Liver (tissue), 9 donors: ENCODE results near the gene MVB12B. TPM values are rescaled to one million over a fixed set of nuclear protein-coding genes. Genes with fewer than 3 reads are reported as not detected.

ENCODE experiments used
- DNase-seq: peaks from one replicate; pipeline ENCODE4 v3.0.0-alpha.2; 2017; ENCODE audit warnings: low spot score
- H3K27ac ChIP-seq, 2 donors: one replicate each; pipeline ENCODE4 v1.7.0; 2013; ENCODE audit warnings: inconsistent platforms in 2 of 2, low read length in 2 of 2, control low read depth in 1 of 2, low read depth in 1 of 2, mild to moderate bottlenecking in 1 of 2
- H3K27me3 ChIP-seq, 4 donors: one replicate each; pipeline versions ENCODE4 v1.6.1 to v1.7.0; 2013; ENCODE audit warnings: low read length in 3 of 4, inconsistent platforms in 1 of 4, mild to moderate bottlenecking in 1 of 4, moderate library complexity in 1 of 4; ENCODE audit not compliant: control insufficient read depth in 4 of 4, insufficient read depth in 4 of 4
- H3K36me3 ChIP-seq, 4 donors: one replicate each; pipeline versions ENCODE4 v1.6.1 to v1.7.0; 2013; ENCODE audit warnings: low read length in 3 of 4, mild to moderate bottlenecking in 3 of 4, low read depth in 1 of 4, moderate library complexity in 1 of 4; ENCODE audit not compliant: control insufficient read depth in 4 of 4, insufficient read depth in 3 of 4
- H3K4me1 ChIP-seq, 4 donors: one replicate each; pipeline versions ENCODE4 v1.6.1 to v1.7.0; 2013; ENCODE audit warnings: low read length in 3 of 4, mild to moderate bottlenecking in 3 of 4, moderate library complexity in 1 of 4; ENCODE audit not compliant: control insufficient read depth in 4 of 4, insufficient read depth in 4 of 4
- H3K4me3 ChIP-seq, 3 donors: one replicate each; pipeline versions ENCODE4 v1.6.1 to v1.7.0; 2013; ENCODE audit warnings: low read length in 3 of 3, control low read depth in 1 of 3, low read depth in 1 of 3, mild to moderate bottlenecking in 1 of 3
- H3K9ac ChIP-seq, 2 donors: one replicate each; pipeline ENCODE4 v1.7.0; 2013; ENCODE audit warnings: low read length in 2 of 2, mild to moderate bottlenecking in 2 of 2, moderate library complexity in 2 of 2, control low read depth in 1 of 2, low read depth in 1 of 2
- H3K9me3 ChIP-seq, 4 donors: one replicate each; pipeline versions ENCODE4 v1.6.1 to v1.7.0; 2013; ENCODE audit warnings: low read length in 3 of 4; ENCODE audit not compliant: control insufficient read depth in 4 of 4
- ATF3 ChIP-seq: IDR thresholded peaks from 2 replicates; pipeline ENCODE4 v1.6.1; 2016; ENCODE audit warnings: antibody characterized with exemption
- CTCF ChIP-seq: fragments of 150-350 bp; IDR thresholded peaks from 2 replicates; pipeline ENCODE4 v1.5.1; 2017; ENCODE audit warnings: improper control_type of control experiment, low read depth, low read length; ENCODE audit not compliant: missing input control
- FOXA1 ChIP-seq: IDR thresholded peaks from 2 replicates; pipeline ENCODE4 v1.6.1; 2016; ENCODE audit warnings: antibody characterized with exemption
- FOXA2 ChIP-seq: IDR thresholded peaks from 2 replicates; pipeline ENCODE4 v1.6.1; 2016; ENCODE audit warnings: antibody characterized with exemption
- GABPA ChIP-seq, 2 donors: IDR thresholded peaks in 1 of 2; conservative IDR thresholded peaks in 1 of 2; 2 replicates each; pipeline ENCODE4 v1.6.1; 2016; ENCODE audit warnings: antibody characterized with exemption in 2 of 2, mild to moderate bottlenecking in 1 of 2, moderate library complexity in 1 of 2
- HNF4A ChIP-seq, 2 donors: conservative IDR thresholded peaks; 2 replicates each; pipeline ENCODE4 v1.6.1; 2016; ENCODE audit warnings: antibody characterized with exemption in 2 of 2, mild to moderate bottlenecking in 2 of 2
- HNF4G ChIP-seq: IDR thresholded peaks from 2 replicates; pipeline ENCODE4 v1.6.1; 2016; ENCODE audit warnings: antibody characterized with exemption
- JUND ChIP-seq, 2 donors: IDR thresholded peaks; 2 replicates each; pipeline ENCODE4 v1.6.1; 2016; ENCODE audit warnings: antibody characterized with exemption in 2 of 2
- MAX ChIP-seq: IDR thresholded peaks from 2 replicates; pipeline ENCODE4 v1.6.1; 2016; ENCODE audit warnings: antibody characterized with exemption
- NR2F2 ChIP-seq: IDR thresholded peaks from 2 replicates; pipeline ENCODE4 v1.6.1; 2016; ENCODE audit warnings: antibody characterized with exemption
- RAD21 ChIP-seq, 2 donors: IDR thresholded peaks; 2 replicates each; pipeline ENCODE4 v1.6.1; 2016; ENCODE audit warnings: antibody characterized with exemption in 2 of 2, mild to moderate bottlenecking in 2 of 2
- RXRA ChIP-seq, 2 donors: IDR thresholded peaks; 2 replicates each; pipeline ENCODE4 v1.6.1; 2017 to 2018; ENCODE audit warnings: antibody characterized with exemption in 2 of 2, mild to moderate bottlenecking in 1 of 2
- SP1 ChIP-seq: IDR thresholded peaks from 2 replicates; pipeline ENCODE4 v1.6.1; 2018; ENCODE audit warnings: antibody characterized with exemption, mild to moderate bottlenecking
- TAF1 ChIP-seq: conservative IDR thresholded peaks from 2 replicates; pipeline ENCODE4 v1.6.1; 2016; ENCODE audit warnings: antibody characterized with exemption, mild to moderate bottlenecking
- ZBTB33 ChIP-seq: IDR thresholded peaks from 2 replicates; pipeline ENCODE4 v1.6.1; 2016; ENCODE audit warnings: antibody characterized with exemption
- WGBS: extraction: QIAGEN DNeasy Blood & Tissue Kit; methylation state at CpG from one replicate; pipeline ENCODE4 v1.1.7; 2013; 5-methylcytosine and 5-hydroxymethylcytosine counted together
- polyA plus RNA-seq, 2 donors: library from polyadenylated mRNA; stranded (reverse) in 1 of 2; unstranded in 1 of 2; fragments of 200-250 nt in 1 of 2; fragments of >200 nt in 1 of 2; fragmentation: Nextera tagmentation in 1 of 2; extraction: Ambion mirVana in 1 of 2; gene quantifications; one replicate each; pipeline versions ENCODE4 v1.2.1 to v1.2.3, GENCODE V29; 2013 to 2015
- total RNA-seq, 2 donors: library from RNA; depleted of rRNA; stranded (reverse); fragments of >200 nt; gene quantifications; one replicate each; pipeline ENCODE4 v1.2.3, GENCODE V29; 2014
- donor health status: healthy.
- donor health status: healthy.
- donor health status: healthy.
- donor health status: healthy.
- donor health status: healthy.

MVB12B gene
- total and polyA plus RNA-seq, 4 donors: 5.3 to 12.4 (median 8.4) TPM

- Histone ChIP-seq H3K27ac (no peak overlapping the region), H3K9me3 (no peaks in the 10 kb centered on the region), H3K9ac (no peak overlapping the region), H3K4me1 (peaks cover 0 to 3% (median 0%) of the 10 kb centered on the region in 4 donors), H3K36me3 (no peaks in the 10 kb centered on the region), H3K4me3 (no peak overlapping the region), H3K27me3 (peaks cover 0 to 6% (median 3%) of the 10 kb centered on the region in 4 donors)
- no peak for TF ChIP-seq RXRA (IDR thresholded peaks at IDR 0.05)
- TF ChIP-seq TAF1: no peak
- TF ChIP-seq FOXA1: no peak
- TF ChIP-seq NR2F2: no peak
- 63% methylated on average over 6 of the region's 6 CpGs for WGBS
- DNase-seq: no peak
These were observed 183.9 kb downstream of the MVB12B start for GRCh38 chr9:126510564-126510963.

GRCh38 chr9:126511411-126511810 is 184.8 kb downstream of the MVB12B start:
- Histone ChIP-seq H3K27ac (no peak overlapping the region), H3K36me3 (no peaks in the 10 kb centered on the region), H3K27me3 (peaks cover 0 to 11% (median 3%) of the 10 kb centered on the region in 4 donors), H3K4me3 (no peak overlapping the region), H3K9me3 (no peaks in the 10 kb centered on the region), H3K9ac (no peak overlapping the region), H3K4me1 (peaks cover 0 to 3% (median 0%) of the 10 kb centered on the region in 4 donors)
- DNase-seq: no peak
- TF ChIP-seq CTCF (no peak), FOXA2 (no peak), RAD21 (IDR thresholded peaks at IDR 0.05) (no peak), SP1 (no peak), MAX (no peak), HNF4A (conservative IDR thresholded peaks at IDR 0.05) (no peak), ATF3 (no peak), HNF4G (no peak), ZBTB33 (no peak), TAF1 (no peak)

GRCh38 chr9:126513159-126514036 is 186.8 kb downstream of the MVB12B start:
- Histone ChIP-seq H3K9me3 (no peaks in the 10 kb centered on the region), H3K4me1 (peaks cover 3 to 8% (median 5%) of the 10 kb centered on the region in 4 donors), H3K27ac (no peak overlapping the region), H3K9ac (no peak overlapping the region), H3K36me3 (no peaks in the 10 kb centered on the region), H3K27me3 (peaks cover 0 to 14% (median 4%) of the 10 kb centered on the region in 4 donors), H3K4me3 (no peak overlapping the region)
- no peak for DNase-seq
- 57% methylated on average over 13 of the region's 13 CpGs for WGBS
- TF ChIP-seq CTCF (no peak), RXRA (IDR thresholded peaks at IDR 0.05) (no peak), ATF3 (no peak), FOXA2 (no peak), HNF4A (conservative IDR thresholded peaks at IDR 0.05) (no peak), MAX (no peak), GABPA (IDR thresholded peaks at IDR 0.05 in 1 of 2, conservative IDR thresholded peaks at IDR 0.05 in 1 of 2) (no peak), JUND (IDR thresholded peaks at IDR 0.05) (no peak), HNF4G (no peak), SP1 (no peak), ZBTB33 (no peak)
